OCI-LY1 (cell line): ENCODE results near the gene DNAJA3.
A peak's percentile ranks its signal among the peaks of the same experiment; 100 is the strongest.

Experiments
- H2AFZ ChIP-seq: fragments of 200-600 bp; sonication (generic), shearing (Covaris generic); 2 replicates; pipeline ENCODE4 v1.6.0; 2014; ENCODE audit warnings: antibody characterized with exemption, mild to moderate bottlenecking, low read length
- H3F3A ChIP-seq: fragments of 200-600 bp; sonication (generic), shearing (Covaris generic); 2 replicates; pipeline ENCODE4 v1.6.0; 2014; ENCODE audit warnings: mild to moderate bottlenecking, antibody characterized with exemption, low read length, moderate library complexity; ENCODE audit not compliant: insufficient read depth
- H3K27ac ChIP-seq: fragments of 200-600 bp; sonication (generic); 2 replicates; pipeline ENCODE4 v1.5.1; 2014; ENCODE audit warnings: low read length, mixed run types, mild to moderate bottlenecking, low read depth; ENCODE audit not compliant: poor library complexity, severe bottlenecking
- H3K27me3 ChIP-seq: fragments of 200-600 bp; sonication (generic); 2 replicates; pipeline ENCODE4 v1.6.0; 2014; ENCODE audit warnings: antibody characterized with exemption, mild to moderate bottlenecking, low read length, moderate library complexity; ENCODE audit not compliant: insufficient read depth
- H3K36me3 ChIP-seq: fragments of 200-600 bp; sonication (generic); 2 replicates; pipeline ENCODE4 v1.6.1; 2014; ENCODE audit warnings: mild to moderate bottlenecking, antibody characterized with exemption, low read length, moderate library complexity, mixed read lengths; ENCODE audit not compliant: insufficient read depth
- H3K4me1 ChIP-seq: fragments of 200-600 bp; sonication (generic); 2 replicates; pipeline ENCODE4 v1.5.1; 2014; ENCODE audit warnings: mild to moderate bottlenecking, low read length, moderate library complexity; ENCODE audit not compliant: insufficient read depth, severe bottlenecking
- H3K4me2 ChIP-seq: fragments of 200-600 bp; sonication (generic), shearing (Covaris generic); 2 replicates; pipeline ENCODE4 v1.6.1; 2014; ENCODE audit warnings: low read length
- H3K4me3 ChIP-seq: fragments of 200-600 bp; sonication (generic); 2 replicates; pipeline ENCODE4 v1.5.1; 2014; ENCODE audit warnings: low read length, low read depth, mild to moderate bottlenecking, mixed read lengths; ENCODE audit not compliant: poor library complexity, severe bottlenecking
- H3K79me2 ChIP-seq: fragments of 200-600 bp; shearing (Covaris generic); 2 replicates; pipeline ENCODE4 v1.6.1; 2016; ENCODE audit warnings: mixed run types, low read length, mixed read lengths; ENCODE audit not compliant: insufficient read depth
- H3K9ac ChIP-seq: fragments of 200-600 bp; sonication (generic), shearing (Covaris generic); 2 replicates; pipeline ENCODE4 v1.6.1; 2014; ENCODE audit warnings: mild to moderate bottlenecking, low read length, mixed read lengths
- H3K9me2 ChIP-seq: fragments of 200-600 bp; sonication (generic), shearing (Covaris generic); 2 replicates; pipeline ENCODE4 v1.6.1; 2014; ENCODE audit warnings: low read depth, mild to moderate bottlenecking, low read length, mixed read lengths
- H3K9me3 ChIP-seq: fragments of 200-600 bp; shearing (Covaris generic); 2 replicates; pipeline ENCODE4 v1.6.1; 2014; ENCODE audit warnings: low read length, mixed read lengths
- H4K20me1 ChIP-seq: fragments of 200-600 bp; sonication (generic), shearing (Covaris generic); 2 replicates; pipeline ENCODE4 v1.6.0; 2016; ENCODE audit warnings: mild to moderate bottlenecking, low read length; ENCODE audit not compliant: insufficient read depth
- CTCF ChIP-seq: fragments of 200-600 bp; sonication (generic), shearing (Covaris generic); IDR thresholded peaks from 2 replicates; pipeline ENCODE4 v1.5.1; 2017; ENCODE audit warnings: mild to moderate bottlenecking, antibody characterized with exemption, low read length, moderate library complexity, mixed read lengths
- EZH2 ChIP-seq: fragments of 200-600 bp; sonication (generic), shearing (Covaris generic); IDR thresholded peaks from 2 replicates; pipeline ENCODE4 v1.8.0; 2017; ENCODE audit warnings: borderline replicate concordance, mixed run types, mild to moderate bottlenecking, antibody characterized with exemption, low read length, moderate library complexity, mixed read lengths

The DNAJA3 gene

GRCh38 chr16:4401094-4401501 lies 24.6 kb upstream of the DNAJA3 start:
- H3K4me3 ChIP-seq, result no peak overlapping the region
- H2AFZ ChIP-seq, result no peak overlapping the region
- H3K9me3 ChIP-seq, result no peaks in the 10 kb centered on the region
- no peaks in the 10 kb centered on the region for H4K20me1 ChIP-seq
- no peak overlapping the region for H3K4me2 ChIP-seq
- no peaks in the 10 kb centered on the region for H3K27me3 ChIP-seq
- H3K27ac ChIP-seq, result no peak overlapping the region
- TF ChIP-seq EZH2, result no peak
- no peak for TF ChIP-seq CTCF
- H3F3A ChIP-seq, result no peaks in the 10 kb centered on the region
- H3K79me2 ChIP-seq, result no peaks in the 10 kb centered on the region
- H3K36me3 ChIP-seq, result peaks cover 65% of the 10 kb centered on the region
- no peaks in the 10 kb centered on the region for H3K9me2 ChIP-seq
- H3K9ac ChIP-seq, result no peak overlapping the region
- H3K4me1 ChIP-seq, result peaks cover 6% of the 10 kb centered on the region

GRCh38 chr16:4401510-4401909 lies 24.2 kb upstream of the DNAJA3 start:
- H3K27ac ChIP-seq, result no peak overlapping the region
- no peaks in the 10 kb centered on the region for H4K20me1 ChIP-seq
- H3K27me3 ChIP-seq, result no peaks in the 10 kb centered on the region
- H3K9me3 ChIP-seq, result no peaks in the 10 kb centered on the region
- H3K9me2 ChIP-seq, result no peaks in the 10 kb centered on the region
- no peak overlapping the region for H3K4me3 ChIP-seq
- no peaks in the 10 kb centered on the region for H3K79me2 ChIP-seq
- TF ChIP-seq CTCF (no peak), EZH2 (no peak)
- peaks cover 65% of the 10 kb centered on the region for H3K36me3 ChIP-seq
- H3K4me2 ChIP-seq, result no peak overlapping the region
- H3K4me1 ChIP-seq, result peaks cover 6% of the 10 kb centered on the region
- no peaks in the 10 kb centered on the region for H3F3A ChIP-seq
- H3K9ac ChIP-seq, result no peak overlapping the region
- H2AFZ ChIP-seq, result no peak overlapping the region

- TF ChIP-seq CTCF (peak; percentile 94), EZH2 (no peak)
- Histone ChIP-seq H3K4me3 (no peak overlapping the region), H3K36me3 (peaks cover 68% of the 10 kb centered on the region), H3K9me2 (no peaks in the 10 kb centered on the region), H3K4me1 (peaks cover 6% of the 10 kb centered on the region), H3K9me3 (no peaks in the 10 kb centered on the region), H3K9ac (no peak overlapping the region), H2AFZ (no peak overlapping the region), H3K27ac (no peak overlapping the region), H3F3A (no peaks in the 10 kb centered on the region), H3K79me2 (no peaks in the 10 kb centered on the region), H3K27me3 (no peaks in the 10 kb centered on the region), H3K4me2 (no peak overlapping the region; the same call in 1 of the 2 replicates), H4K20me1 (no peaks in the 10 kb centered on the region)
Observed at GRCh38 chr16:4402439-4403132, 23.1 kb upstream of the DNAJA3 start.
